ENCODE results near the gene SEMA5B.
A peak's percentile ranks its signal among the peaks of the same experiment; 100 is the strongest.

DNA sequence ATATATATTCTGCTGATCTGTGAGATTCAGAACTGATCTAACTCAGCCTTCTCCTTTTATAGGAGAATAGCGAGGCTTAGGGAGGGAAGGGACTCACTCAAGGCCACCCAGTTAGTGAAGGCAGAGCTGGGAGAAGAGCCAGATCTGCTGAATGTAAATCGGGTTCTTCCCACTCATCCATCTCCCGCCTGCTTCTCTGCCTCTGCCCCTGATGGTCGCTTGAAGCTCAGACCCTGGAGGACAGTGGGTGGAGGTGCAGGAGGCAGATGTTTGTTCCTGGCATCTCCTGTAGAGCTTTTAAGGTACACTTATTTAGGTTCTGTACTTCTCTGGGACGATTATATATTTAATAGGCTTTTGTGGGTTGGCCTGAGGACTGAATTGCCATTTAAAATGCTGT, 43.6 kb upstream of the SEMA5B start:
- TF ChIP-seq, protein P1, sequence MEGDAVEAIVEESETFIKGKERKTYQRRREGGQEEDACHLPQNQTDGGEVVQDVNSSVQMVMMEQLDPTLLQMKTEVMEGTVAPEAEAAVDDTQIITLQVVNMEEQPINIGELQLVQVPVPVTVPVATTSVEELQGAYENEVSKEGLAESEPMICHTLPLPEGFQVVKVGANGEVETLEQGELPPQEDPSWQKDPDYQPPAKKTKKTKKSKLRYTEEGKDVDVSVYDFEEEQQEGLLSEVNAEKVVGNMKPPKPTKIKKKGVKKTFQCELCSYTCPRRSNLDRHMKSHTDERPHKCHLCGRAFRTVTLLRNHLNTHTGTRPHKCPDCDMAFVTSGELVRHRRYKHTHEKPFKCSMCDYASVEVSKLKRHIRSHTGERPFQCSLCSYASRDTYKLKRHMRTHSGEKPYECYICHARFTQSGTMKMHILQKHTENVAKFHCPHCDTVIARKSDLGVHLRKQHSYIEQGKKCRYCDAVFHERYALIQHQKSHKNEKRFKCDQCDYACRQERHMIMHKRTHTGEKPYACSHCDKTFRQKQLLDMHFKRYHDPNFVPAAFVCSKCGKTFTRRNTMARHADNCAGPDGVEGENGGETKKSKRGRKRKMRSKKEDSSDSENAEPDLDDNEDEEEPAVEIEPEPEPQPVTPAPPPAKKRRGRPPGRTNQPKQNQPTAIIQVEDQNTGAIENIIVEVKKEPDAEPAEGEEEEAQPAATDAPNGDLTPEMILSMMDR (conservative IDR thresholded peaks at IDR 0.05; ENCODE audit: low read depth, low read length): 0 out of 2 replicates have a peak, but pooled peaks have one; percentile 11
- TF ChIP-seq POLR2A (IDR thresholded peaks at IDR 0.05; ENCODE audit: low read depth, low read length): no peak
- no peak for TF ChIP-seq CEBPB (IDR thresholded peaks at IDR 0.05; ENCODE audit: low read depth, low read length)
- TF ChIP-seq MAZ (IDR thresholded peaks at IDR 0.05; ENCODE audit: borderline replicate concordance, low read depth, low read length): no peak
- TF ChIP-seq BHLHE40 (IDR thresholded peaks at IDR 0.05; ENCODE audit: low read depth, low read length): no peak
- no peak for TF ChIP-seq NFE2L2 (IDR thresholded peaks at IDR 0.05; ENCODE audit: low read depth, low read length)
- TF ChIP-seq RFX5 (IDR thresholded peaks at IDR 0.05; ENCODE audit: low read depth, low read length): no peak
- TF ChIP-seq RAD21 (IDR thresholded peaks at IDR 0.05; ENCODE audit: low read length): no peak
- TF ChIP-seq RCOR1 (IDR thresholded peaks at IDR 0.05; ENCODE audit: insufficient replicate concordance, low read length): no peak
- TF ChIP-seq CHD1 (IDR thresholded peaks at IDR 0.05; ENCODE audit: low read depth, low read length): no peak
- no peak for TF ChIP-seq FOS (IDR thresholded peaks at IDR 0.05; ENCODE audit: low read depth, low read length)
- TF ChIP-seq, protein P2, sequence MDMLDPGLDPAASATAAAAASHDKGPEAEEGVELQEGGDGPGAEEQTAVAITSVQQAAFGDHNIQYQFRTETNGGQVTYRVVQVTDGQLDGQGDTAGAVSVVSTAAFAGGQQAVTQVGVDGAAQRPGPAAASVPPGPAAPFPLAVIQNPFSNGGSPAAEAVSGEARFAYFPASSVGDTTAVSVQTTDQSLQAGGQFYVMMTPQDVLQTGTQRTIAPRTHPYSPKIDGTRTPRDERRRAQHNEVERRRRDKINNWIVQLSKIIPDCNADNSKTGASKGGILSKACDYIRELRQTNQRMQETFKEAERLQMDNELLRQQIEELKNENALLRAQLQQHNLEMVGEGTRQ (IDR thresholded peaks at IDR 0.05; ENCODE audit: low read depth, low read length): no peak
- TF ChIP-seq MXI1 (IDR thresholded peaks at IDR 0.05; ENCODE audit: borderline replicate concordance, low read depth, low read length): no peak
- TF ChIP-seq, protein P3, sequence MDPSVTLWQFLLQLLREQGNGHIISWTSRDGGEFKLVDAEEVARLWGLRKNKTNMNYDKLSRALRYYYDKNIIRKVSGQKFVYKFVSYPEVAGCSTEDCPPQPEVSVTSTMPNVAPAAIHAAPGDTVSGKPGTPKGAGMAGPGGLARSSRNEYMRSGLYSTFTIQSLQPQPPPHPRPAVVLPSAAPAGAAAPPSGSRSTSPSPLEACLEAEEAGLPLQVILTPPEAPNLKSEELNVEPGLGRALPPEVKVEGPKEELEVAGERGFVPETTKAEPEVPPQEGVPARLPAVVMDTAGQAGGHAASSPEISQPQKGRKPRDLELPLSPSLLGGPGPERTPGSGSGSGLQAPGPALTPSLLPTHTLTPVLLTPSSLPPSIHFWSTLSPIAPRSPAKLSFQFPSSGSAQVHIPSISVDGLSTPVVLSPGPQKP (IDR thresholded peaks at IDR 0.05; ENCODE audit: borderline replicate concordance, low read depth, low read length): no peak

All from IMR-90 (cell line).